Stimulated activated CD4-positive, alpha-beta T cell treated with anti-CD3 and anti-CD28 coated beads, Interleukin-15, amount 100 ng/mL, for 1 hour (primary cell): ENCODE measurements around the gene IFNA1.
"Not testable (repeated sequence)": the region's sequence is repeated elsewhere in the genome, so short reads cannot be mapped to it uniquely, and the experiment has no call there.

Experiments used
- DNase-seq, 2 donors: peaks; one replicate each; pipeline ENCODE4 v3.0.0-alpha.2; 2020; ENCODE audit warnings: low read depth in 1 of 2, low spot score in 1 of 2

IFNA1 gene

DNA sequence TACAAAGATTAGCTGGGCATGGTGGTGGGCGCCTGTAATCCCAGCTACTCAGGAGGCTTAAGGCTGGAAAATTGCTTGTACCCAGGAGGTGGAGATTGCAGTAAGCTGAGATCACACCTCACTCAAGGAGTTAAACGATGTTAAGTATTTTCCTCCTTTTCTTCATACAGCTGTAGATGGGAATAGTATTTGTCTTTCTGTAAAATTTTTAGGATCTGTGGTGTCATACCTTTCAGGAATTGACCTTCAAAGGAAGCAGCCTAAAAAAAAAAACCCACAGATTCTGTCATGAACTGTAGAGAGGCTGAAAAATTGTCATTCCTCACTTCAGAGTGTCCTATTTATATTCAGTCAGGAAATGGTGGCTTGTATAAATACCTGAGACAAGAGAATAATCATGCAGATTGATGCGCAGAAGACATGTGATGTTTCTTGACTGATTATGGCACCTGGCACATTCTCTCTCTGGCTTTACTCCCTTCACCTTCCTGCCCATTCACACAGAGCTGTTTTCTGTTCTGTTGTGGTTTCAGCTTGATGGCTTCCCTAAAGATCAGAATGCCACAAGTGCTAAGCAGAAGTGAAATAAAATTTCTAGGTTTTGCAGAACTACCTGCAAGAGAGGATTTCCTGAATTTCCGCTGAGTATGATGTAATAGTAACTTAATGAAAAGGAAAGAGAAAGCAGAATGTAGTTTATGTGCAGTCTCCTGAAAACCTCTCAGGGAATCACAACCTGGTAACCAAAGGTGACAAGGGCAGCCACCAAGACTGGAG is 3.8 kb downstream of the IFNA1 start:
- no peak for DNase-seq

DNA sequence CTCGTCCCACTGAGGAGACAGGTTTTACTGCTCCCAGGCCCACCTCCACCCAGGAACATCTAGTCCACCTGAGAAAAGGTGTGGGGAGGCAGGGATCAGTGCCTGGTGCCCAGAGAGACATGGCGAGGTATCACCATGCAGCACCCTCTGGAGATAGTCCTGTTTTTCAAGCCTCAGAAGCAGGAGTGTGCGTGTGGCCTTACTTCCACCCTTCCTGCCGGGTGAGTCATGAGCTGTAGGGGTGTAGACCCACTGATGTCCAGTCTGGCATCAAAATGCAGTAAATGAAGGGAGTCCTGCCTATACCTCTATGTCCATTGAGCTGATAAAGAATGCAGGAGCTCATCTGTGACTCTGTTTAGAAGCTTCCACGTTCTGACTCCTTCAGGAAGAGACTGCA is 9.1 kb downstream of the IFNA1 start:
- not testable (repeated sequence) for DNase-seq

DNA sequence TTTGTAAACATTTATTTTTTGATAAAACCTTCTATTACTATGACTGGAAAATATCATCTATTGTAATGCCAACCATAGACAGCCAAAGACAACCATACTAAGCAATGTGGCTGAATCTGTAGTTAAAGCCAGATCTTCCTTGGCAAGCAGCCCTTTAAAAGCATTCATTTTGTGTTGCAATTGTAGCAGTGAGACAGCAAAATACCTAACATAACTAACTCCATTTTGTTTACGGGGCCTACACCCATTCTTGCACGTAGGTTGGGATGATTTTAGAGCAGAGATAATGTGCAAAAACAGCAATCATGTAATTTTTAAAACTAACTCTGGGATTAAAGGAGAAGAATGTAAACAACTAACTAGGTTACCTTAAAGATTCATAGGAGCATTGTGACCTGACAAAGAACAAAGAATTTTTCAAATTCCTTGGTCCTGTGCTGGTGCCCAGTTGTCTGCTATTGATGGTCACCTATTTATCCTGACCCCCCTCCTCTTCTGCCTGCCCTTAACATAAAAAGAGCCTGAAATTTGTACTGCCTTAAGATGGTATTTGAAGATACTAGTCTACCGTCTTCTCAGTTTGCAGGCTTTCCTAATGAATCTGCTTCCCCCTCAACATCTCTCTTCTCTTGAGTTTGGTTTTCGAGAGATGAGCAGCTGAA is 10.6 kb downstream of the IFNA1 start:
- no peak for DNase-seq

DNA sequence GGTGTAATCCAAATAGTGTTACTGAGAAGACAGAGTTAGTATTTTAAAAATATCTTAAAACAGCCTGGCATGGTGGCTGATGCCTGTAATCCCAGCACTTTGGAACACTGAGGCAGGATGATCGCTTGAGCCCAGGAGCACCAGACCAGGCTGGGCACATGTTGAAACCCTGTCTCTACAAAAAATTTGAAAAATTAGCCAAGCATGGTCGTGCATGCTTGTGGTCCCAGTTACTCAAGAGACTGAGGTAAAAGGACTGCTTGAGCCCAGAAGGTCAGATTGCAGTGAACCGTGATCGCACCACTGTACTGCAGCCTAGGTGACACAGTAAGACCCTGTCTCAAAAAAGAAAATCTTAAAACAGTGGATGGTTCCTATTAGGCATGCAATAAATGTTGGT is 12.4 kb downstream of the IFNA1 start:
- no peak for DNase-seq

GRCh38 chr9:21454149-21454548 is 13.9 kb downstream of the IFNA1 start:
- no peak for DNase-seq

GRCh38 chr9:21455320-21455719 is 15.1 kb downstream of the IFNA1 start:
- DNase-seq = no peak

DNA sequence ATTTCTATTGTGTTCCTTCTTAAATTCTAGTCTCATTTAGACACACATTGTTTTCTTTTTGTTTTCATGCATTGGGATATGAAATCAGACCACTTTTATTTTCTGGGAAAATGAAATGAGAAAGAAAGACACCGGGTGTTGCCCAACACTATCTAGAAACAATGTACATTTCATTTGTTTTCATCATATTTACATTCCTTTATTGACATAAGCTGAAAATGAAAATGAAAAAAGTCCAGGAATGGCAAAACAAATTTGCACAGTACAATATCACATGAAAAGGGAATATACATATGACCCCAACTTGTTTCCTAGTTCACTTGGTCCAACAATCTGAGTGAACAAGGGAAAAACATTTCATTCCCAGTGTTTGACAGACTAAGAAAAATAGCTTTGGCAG is 21.1 kb downstream of the IFNA1 start:
- DNase-seq = no peak

- no peak for DNase-seq
Observed at GRCh38 chr9:21465138-21465537, 24.9 kb downstream of the IFNA1 start.

GRCh38 chr9:21465859-21466518 is 25.8 kb downstream of the IFNA1 start:
- DNase-seq = no peak

DNA sequence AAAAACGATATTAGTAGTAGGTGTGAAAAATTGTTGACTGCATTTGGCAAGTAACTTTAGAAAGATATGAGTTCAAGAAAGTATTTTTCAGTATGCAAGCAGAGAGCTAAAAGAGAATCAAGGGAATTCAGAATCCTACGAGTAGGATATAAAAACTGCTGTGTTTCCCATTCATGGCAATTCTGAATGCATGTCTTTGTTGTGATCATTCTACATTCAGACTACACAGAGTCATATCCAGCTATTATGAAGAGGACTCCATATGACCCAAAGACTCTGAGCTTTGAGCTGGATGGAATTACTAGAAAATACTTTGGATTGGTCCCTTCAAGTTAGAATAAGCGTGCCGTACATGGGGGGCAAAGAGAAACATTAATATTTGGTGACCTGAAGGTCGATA is 29.9 kb downstream of the IFNA1 start:
- no peak for DNase-seq

DNA sequence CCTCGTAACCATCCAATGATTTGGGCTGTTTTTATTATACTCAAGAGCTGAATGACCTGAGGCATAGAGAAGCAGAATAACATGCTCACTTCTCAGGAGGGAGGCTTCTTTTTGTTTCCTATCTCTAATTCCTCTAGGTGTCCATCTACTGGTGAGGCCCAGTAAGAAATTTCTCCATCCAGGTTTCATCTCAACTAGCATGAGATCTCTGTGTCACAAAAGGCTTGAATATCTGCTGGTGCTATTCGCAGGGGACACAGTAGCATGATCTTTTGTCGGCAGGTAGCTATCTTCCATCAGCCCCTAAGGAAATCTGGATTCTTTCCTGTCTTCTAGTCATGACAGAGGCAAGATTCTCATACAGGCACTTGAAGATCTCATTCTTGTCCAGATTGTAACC is 33.0 kb downstream of the IFNA1 start:
- DNase-seq = no peak

DNA sequence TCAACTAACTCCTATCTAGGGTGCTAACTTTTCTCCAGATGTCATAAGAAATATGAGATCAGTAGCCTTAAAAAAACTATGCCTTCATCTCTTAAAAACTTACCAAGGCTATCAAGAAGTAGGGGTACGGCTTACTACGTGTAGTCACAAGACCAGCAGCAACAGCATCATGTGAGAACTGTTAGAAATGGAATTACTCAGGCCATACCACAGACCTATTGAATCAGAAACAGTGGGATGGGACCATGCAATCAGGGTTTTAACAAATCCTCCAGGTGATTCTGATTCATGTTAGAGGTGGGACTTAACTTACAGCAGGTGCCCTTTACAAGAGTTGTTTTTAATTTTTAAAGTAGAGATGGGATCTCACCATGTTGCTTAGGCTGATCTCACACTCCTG is 37.2 kb downstream of the IFNA1 start:
- no peak for DNase-seq

- no peak for DNase-seq
Observed at GRCh38 chr9:21479152-21479702, 39.0 kb downstream of the IFNA1 start.

DNA sequence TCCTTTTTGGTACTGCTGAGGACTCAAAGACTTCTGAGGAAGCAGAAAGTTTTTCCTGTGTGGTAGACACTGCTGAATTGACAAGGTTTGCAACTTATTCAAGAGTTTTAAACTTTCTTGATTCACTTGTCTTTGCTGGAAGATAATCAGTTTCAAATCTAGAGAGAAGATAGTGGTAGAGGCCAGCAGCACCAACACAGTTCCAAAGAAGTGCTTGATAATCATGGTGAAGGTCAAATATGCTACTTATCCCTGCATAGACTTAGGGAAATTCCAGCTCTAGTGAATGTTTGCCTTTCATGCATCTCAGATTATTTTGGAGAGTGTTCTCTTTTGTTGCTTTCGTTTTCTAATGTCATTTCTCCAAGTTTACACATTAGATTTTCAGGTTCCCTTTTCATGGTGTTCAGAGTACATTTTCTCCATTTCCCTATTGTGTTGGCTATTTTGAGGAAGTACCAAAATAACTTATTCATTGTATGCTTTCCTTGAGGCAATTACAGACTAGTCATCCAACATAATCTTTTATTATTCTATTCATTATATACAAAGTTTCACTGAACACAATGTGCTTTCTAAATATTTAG is 41.3 kb downstream of the IFNA1 start:
- no peak for DNase-seq

GRCh38 chr9:21482213-21482612 is 42.0 kb downstream of the IFNA1 start, which contains the start of gene IFNE:
IFNE (minus strand) TSS chr9:21482313; CDS start chr9:21481694, 619 bp downstream.
- DNase-seq = no peak
